Measurements from ENCODE around the gene KRTAP2-1. TPM values are rescaled to one million over a fixed set of nuclear protein-coding genes. Genes with fewer than 3 reads are reported as not detected.
A peak's percentile ranks its signal among the peaks of the same experiment; 100 is the strongest.
"Not testable (repeated sequence)": the region's sequence is repeated elsewhere in the genome, so short reads cannot be mapped to it uniquely, and the experiment has no call there.

KRTAP2-1 gene
- not detected in 2 replicates for total RNA-seq

- peak within 1 kb of the TSS; percentile 97 for H3K27ac ChIP-seq (ENCODE audit: low read depth, low read length)
- not testable (repeated sequence) for H2AFZ ChIP-seq (ENCODE audit: low read length)
- H3K4me2 ChIP-seq (ENCODE audit: insufficient read depth, low read length), result peak within 1 kb of the TSS; percentile 63
Measured at GRCh38 chr17:41046735-41047465, at the start of gene KRTAP2-1. KRTAP2-1 (minus strand) TSS chr17:41047316; CDS start chr17:41047267, 49 bp downstream.

GRCh38 chr17:41096055-41096454 is 48.9 kb upstream of the KRTAP2-1 start:
- no peaks in the 10 kb centered on the region for H4K20me1 ChIP-seq (ENCODE audit: insufficient read depth, low read length)
- DNase-seq (ENCODE audit: insufficient read length, low spot score, missing footprints), result no peak
- no peak for TF ChIP-seq CTCF (IDR thresholded peaks at IDR 0.05; ENCODE audit: extremely low read depth, low read depth, low read length)

More at GRCh38 chr17:41046735-41047465, at the start of gene KRTAP2-1:
- not testable (repeated sequence) for DNase-seq (ENCODE audit: insufficient read length, low spot score, missing footprints); H3K79me2 ChIP-seq (ENCODE audit: insufficient read depth, low read length); H3K9me3 ChIP-seq (ENCODE audit: low read depth, low read length); H3K27me3 ChIP-seq (ENCODE audit: insufficient read depth, low read length); H4K20me1 ChIP-seq (ENCODE audit: insufficient read depth, low read length); H3K4me3 ChIP-seq (ENCODE audit: insufficient read depth, low read length); H3K36me3 ChIP-seq (ENCODE audit: insufficient read depth, low read length)
- peaks cover 32% of the 10 kb centered on the region for H3K4me1 ChIP-seq (ENCODE audit: insufficient read depth, low read length)

GRCh38 chr17:41088760-41089352 is 41.7 kb upstream of the KRTAP2-1 start:
- not testable (repeated sequence) for H3K36me3 ChIP-seq (ENCODE audit: insufficient read depth, low read length); H3K4me1 ChIP-seq (ENCODE audit: insufficient read depth, low read length); H4K20me1 ChIP-seq (ENCODE audit: insufficient read depth, low read length); H3K79me2 ChIP-seq (ENCODE audit: insufficient read depth, low read length); H3K4me2 ChIP-seq (ENCODE audit: insufficient read depth, low read length); H3K9me3 ChIP-seq (ENCODE audit: low read depth, low read length); H3K27me3 ChIP-seq (ENCODE audit: insufficient read depth, low read length); H2AFZ ChIP-seq (ENCODE audit: low read length); H3K27ac ChIP-seq (ENCODE audit: low read depth, low read length); H3K4me3 ChIP-seq (ENCODE audit: insufficient read depth, low read length); DNase-seq (ENCODE audit: insufficient read length, low spot score, missing footprints)

More at GRCh38 chr17:41096055-41096454, 48.9 kb upstream of the KRTAP2-1 start:
- Histone ChIP-seq H3K27me3 (ENCODE audit: insufficient read depth, low read length) (no peaks in the 10 kb centered on the region), H3K4me1 (ENCODE audit: insufficient read depth, low read length) (peaks cover 23% of the 10 kb centered on the region), H3K4me2 (ENCODE audit: insufficient read depth, low read length) (no peak overlapping the region), H3K27ac (ENCODE audit: low read depth, low read length) (no peak overlapping the region), H3K9me3 (ENCODE audit: low read depth, low read length) (no peaks in the 10 kb centered on the region), H3K4me3 (ENCODE audit: insufficient read depth, low read length) (no peak overlapping the region), H3K36me3 (ENCODE audit: insufficient read depth, low read length) (no peaks in the 10 kb centered on the region), H3K79me2 (ENCODE audit: insufficient read depth, low read length) (no peaks in the 10 kb centered on the region), H2AFZ (ENCODE audit: low read length) (no peak overlapping the region)

- not testable (repeated sequence) for DNase-seq (ENCODE audit: insufficient read length, low spot score, missing footprints); H3K27me3 ChIP-seq (ENCODE audit: insufficient read depth, low read length); H3K36me3 ChIP-seq (ENCODE audit: insufficient read depth, low read length); H4K20me1 ChIP-seq (ENCODE audit: insufficient read depth, low read length); H3K79me2 ChIP-seq (ENCODE audit: insufficient read depth, low read length); H2AFZ ChIP-seq (ENCODE audit: low read length); H3K9me3 ChIP-seq (ENCODE audit: low read depth, low read length); H3K4me3 ChIP-seq (ENCODE audit: insufficient read depth, low read length)
- H3K27ac ChIP-seq (ENCODE audit: low read depth, low read length), result peak within 1 kb of the TSS; percentile 23
- peak within 1 kb of the TSS; percentile 32 for H3K4me2 ChIP-seq (ENCODE audit: insufficient read depth, low read length)
- peaks cover 11% of the 10 kb centered on the region for H3K4me1 ChIP-seq (ENCODE audit: insufficient read depth, low read length)
Measured at GRCh38 chr17:41084100-41084856, 37.2 kb upstream of the KRTAP2-1 start, which contains the start of gene KRTAP4-7. KRTAP4-7 (plus strand) TSS chr17:41084150; CDS start chr17:41084207, 57 bp downstream.

GRCh38 chr17:41083427-41083826 is 36.3 kb upstream of the KRTAP2-1 start:
- DNase-seq (ENCODE audit: insufficient read length, low spot score, missing footprints); H3K4me3 ChIP-seq (ENCODE audit: insufficient read depth, low read length); H3K27me3 ChIP-seq (ENCODE audit: insufficient read depth, low read length); H3K79me2 ChIP-seq (ENCODE audit: insufficient read depth, low read length); H4K20me1 ChIP-seq (ENCODE audit: insufficient read depth, low read length); H2AFZ ChIP-seq (ENCODE audit: low read length); H3K36me3 ChIP-seq (ENCODE audit: insufficient read depth, low read length); H3K9me3 ChIP-seq (ENCODE audit: low read depth, low read length): not testable (repeated sequence)
- peaks cover 11% of the 10 kb centered on the region for H3K4me1 ChIP-seq (ENCODE audit: insufficient read depth, low read length)
- peak overlapping the region; percentile 32 for H3K4me2 ChIP-seq (ENCODE audit: insufficient read depth, low read length)
- H3K27ac ChIP-seq (ENCODE audit: low read depth, low read length), result peak overlapping the region; percentile 23
